GM12878 (cell line): ENCODE measurements around the gene MBLAC2. TPM values are rescaled to one million over a fixed set of nuclear protein-coding genes. Genes with fewer than 3 reads are reported as not detected.

Experiments used
- ATAC-seq: fragments of 200-7000 bp; cut with Tn5 transposase; 3 replicates; pipeline ENCODE4 v1.9.1; 2020; ENCODE audit warnings: mild to moderate bottlenecking, moderate library complexity
- BruUV-seq: library from RNA; stranded (reverse); fragments of 400-500 nt; replicated peaks from 2 replicates; lab custom pipeline; 2021; lab: Mats Ljungman, UMichigan
- CTCF ChIA-PET: fragments of 300-600 bp; sonication (Branson Sonifier 250); formaldehyde crosslinking; extraction: SDS; loops from one replicate; lab custom pipeline; 2021; ENCODE audit warnings: inconsistent platforms; lab: Yijun Ruan, JAX
- POLR2A ChIA-PET: fragments of 350-600 bp; formaldehyde crosslinking; extraction: SDS; loops from one replicate; lab custom pipeline; 2021; ENCODE audit warnings: inconsistent platforms; lab: Charles Lee
- RAD21 ChIA-PET: fragments of 300-600 bp; sonication (Branson Sonifier 250); formaldehyde crosslinking; loops from one replicate; lab custom pipeline; 2023; ENCODE audit warnings: antibody characterized with exemption; ENCODE audit not compliant: unreplicated experiment; lab: Charles Lee
- SMC1A ChIA-PET: fragments of 300-600 bp; sonication (Branson Sonifier 250); formaldehyde crosslinking; loops from one replicate; lab custom pipeline; 2023; ENCODE audit not compliant: unreplicated experiment, uncharacterized antibody; lab: Charles Lee
- DNase-seq: peaks from one replicate; pipeline ENCODE4 v3.0.0-alpha.2; 2011; ENCODE audit warnings: low read depth, low spot score
- FAIRE-seq: peaks from 3 replicates; lab custom pipeline; 2011; peaks lifted over from hg19 to GRCh38; lab: Jason Lieb, UNC
- H2AFZ ChIP-seq: 2 replicates; pipeline ENCODE4 v1.6.0; 2011; ENCODE audit warnings: low read depth, low read length, control low read depth; ENCODE audit not compliant: control insufficient read depth
- H3K27ac ChIP-seq: 2 replicates; pipeline ENCODE4 v1.5.1; 2011; ENCODE audit warnings: control low read depth; ENCODE audit not compliant: control insufficient read depth, insufficient read depth
- H3K27me3 ChIP-seq, 2 experiments: replicated peaks in 1 of 2; 2 replicates each; pipeline versions ENCODE4 v1.6.0 to v1.6.1; 2011; ENCODE audit warnings: low read length in 1 of 2; ENCODE audit not compliant: control insufficient read depth in 2 of 2, insufficient read depth in 2 of 2
- H3K36me3 ChIP-seq, 2 experiments: 2 replicates each; pipeline ENCODE4 v1.5.1; 2011; ENCODE audit warnings: low read length in 1 of 2; ENCODE audit not compliant: control insufficient read depth in 2 of 2, insufficient read depth in 2 of 2
- H3K4me1 ChIP-seq: 2 replicates; pipeline ENCODE4 v1.6.1; 2011; ENCODE audit warnings: mild to moderate bottlenecking, low read length, moderate library complexity, mixed read lengths; ENCODE audit not compliant: control insufficient read depth, insufficient read depth
- H3K4me2 ChIP-seq: 2 replicates; pipeline ENCODE4 v1.6.0; 2011; ENCODE audit warnings: control low read depth; ENCODE audit not compliant: control insufficient read depth, insufficient read depth
- H3K4me3 ChIP-seq: fragments of 200-600 bp; sonication (generic); 2 replicates; pipeline ENCODE4 v1.5.1; 2016
- H3K79me2 ChIP-seq: 2 replicates; pipeline ENCODE4 v1.6.0; 2011; ENCODE audit warnings: low read length; ENCODE audit not compliant: control insufficient read depth, insufficient read depth
- H3K9ac ChIP-seq: 2 replicates; pipeline ENCODE4 v1.8.0; 2011; ENCODE audit warnings: low read length, control low read depth, mixed read lengths; ENCODE audit not compliant: control insufficient read depth, insufficient read depth
- H3K9me3 ChIP-seq: replicated peaks from 3 replicates; pipeline ENCODE4 v1.5.1; 2011; ENCODE audit warnings: mild to moderate bottlenecking, low read length; ENCODE audit not compliant: control insufficient read depth, insufficient read depth
- H4K20me1 ChIP-seq: 2 replicates; pipeline ENCODE4 v1.6.0; 2011; ENCODE audit not compliant: control insufficient read depth, insufficient read depth
- ATF2 ChIP-seq: IDR thresholded peaks from 2 replicates; pipeline ENCODE4 v1.6.1; 2012; ENCODE audit warnings: low read length, inconsistent platforms
- CREB1 ChIP-seq: IDR thresholded peaks from 2 replicates; pipeline ENCODE4 v1.6.1; 2012; ENCODE audit warnings: low read depth, mild to moderate bottlenecking, inconsistent platforms
- HSF1 ChIP-seq: fragments of 150-350 bp; IDR thresholded peaks from 2 replicates; pipeline ENCODE4 v1.6.1; 2014; ENCODE audit warnings: mild to moderate bottlenecking, low read depth, low read length
- KDM1A ChIP-seq: fragments of 200-600 bp; sonication (generic); IDR thresholded peaks from 2 replicates; pipeline ENCODE4 v1.6.1; 2016; ENCODE audit warnings: borderline replicate concordance
- LARP7 ChIP-seq: fragments of 450-650 bp; IDR thresholded peaks from 2 replicates; pipeline ENCODE4 v1.6.1; 2017; ENCODE audit warnings: mild to moderate bottlenecking
- MYB ChIP-seq: fragments of 150-350 bp; IDR thresholded peaks from 2 replicates; pipeline ENCODE4 v1.6.1; 2014; ENCODE audit warnings: mild to moderate bottlenecking, low read depth, low read length, borderline replicate concordance
- NFYA ChIP-seq: IDR thresholded peaks from 2 replicates; pipeline ENCODE4 v1.6.1; 2011; ENCODE audit warnings: low read depth, mild to moderate bottlenecking, low read length, improper control_type of control experiment, borderline replicate concordance
- PAX8 ChIP-seq: fragments of 450-650 bp; IDR thresholded peaks from 2 replicates; pipeline ENCODE4 v1.6.1; 2017; ENCODE audit warnings: mild to moderate bottlenecking, moderate library complexity
- WGBS: methylation state at CpG from one replicate; pipeline ENCODE4 v1.1.6; 2016; ENCODE audit warnings: low lambda C conversion rate; ENCODE audit not compliant: insufficient replicate concordance, insufficient coverage; ENCODE audit errors: missing lambda C conversion rate; 5-methylcytosine and 5-hydroxymethylcytosine counted together
- in situ Hi-C: fragments of 300-500 bp; cut with MboI; formaldehyde crosslinking; loops from 9 replicates; pipeline ENCODE4 v1.14.3; 2018; ENCODE audit warnings: mixed read lengths
- intact Hi-C: fragments of 100-400 bp; cut with micrococcal nuclease; formaldehyde crosslinking; loops from one replicate; pipeline ENCODE4 v1.14.2; 2022; ENCODE audit not compliant: unreplicated experiment
- polyA plus RNA-seq, 11 experiments: library from polyadenylated mRNA; depleted of rRNA in 4 of 11; unstranded in 6 of 11; stranded (reverse) in 5 of 11; fragments of >200 nt; fragmentation: Nextera tagmentation in 4 of 11; fragmentation: Illumina TruSeq in 1 of 11; extraction: Ambion mirVana in 4 of 11; extraction: Trizol in 1 of 11; gene quantifications; 1 replicate in 1 of 11; 2 replicates in 10 of 11; pipeline versions ENCODE4 v1.2.1 to v1.2.3, GENCODE V29; 2011 to 2016; ENCODE audit warnings: inconsistent platforms in 2 of 11, missing spikeins in 2 of 11, low read depth in 1 of 11
- total RNA-seq, 4 experiments: library from RNA; depleted of rRNA in 3 of 4; stranded (reverse); fragments of >200 nt in 3 of 4; fragmentation: Illumina TruSeq in 1 of 4; extraction: Trizol in 1 of 4; gene quantifications; 2 replicates each; pipeline versions ENCODE4 v1.2.1 to v1.2.3, GENCODE V29; 2013 to 2021

The MBLAC2 gene
- total and polyA plus RNA-seq, 10 of the 15 experiments (the other 5 are each of a cell fraction or from before 2014, with no cell fraction given): 2.0 to 10.5 (median 7.1) TPM

GRCh38 chr5:90503596-90503995 is 29.0 kb upstream of the MBLAC2 start:
- SMC1A ChIA-PET: interaction anchor here (1.0 to 1.2 kb wide), 3 partner anchors 13 to 38 kb away, joined by 3 read pairs; no protein-coding TSS in a partner anchor
- Histone ChIP-seq H3K79me2 (no peaks in the 10 kb centered on the region), H3K36me3 (no peaks in the 10 kb centered on the region; a peak in 1 of 4 replicates), H3K4me3 (no peak overlapping the region), H3K27ac (no peak overlapping the region), H3K9me3 (no peaks in the 10 kb centered on the region), H3K27me3 (no peaks in the 10 kb centered on the region), H2AFZ (no peak overlapping the region), H3K4me1 (no peaks in the 10 kb centered on the region), H4K20me1 (no peaks in the 10 kb centered on the region), H3K9ac (no peak overlapping the region), H3K4me2 (no peak overlapping the region)
- BruUV-seq: no TSS peak
- FAIRE-seq (no peak), ATAC-seq (no peak), DNase-seq (no peak)
- RAD21 ChIA-PET: no interaction called here
- in situ Hi-C loops (no loop called here), intact Hi-C loops (no loop called here)
- WGBS: 94% methylated on average over 1 of the region's 1 CpG
- CTCF ChIA-PET: no interaction called here
- TF ChIP-seq MYB (no peak), LARP7 (no peak), ATF2 (no peak), KDM1A (no peak), CREB1 (no peak), HSF1 (no peak), PAX8 (no peak), NFYA (no peak)
- POLR2A ChIA-PET: no interaction called here
